HEK293 (cell line): ENCODE results near the gene ARHGEF5.

Experiments
- CTCF ChIA-PET: fragments of 350-600 bp; formaldehyde crosslinking; extraction: SDS; loops from one replicate; lab custom pipeline; 2021; ENCODE audit warnings: antibody characterized with exemption; lab: Yijun Ruan, JAX
- POLR2A ChIA-PET: fragments of 300-600 bp; formaldehyde crosslinking; extraction: SDS; loops from one replicate; lab custom pipeline; 2020; ENCODE audit warnings: antibody characterized with exemption, inconsistent platforms; lab: Yijun Ruan, JAX
- H3K27ac ChIP-seq: fragments of 200-500 bp; sonication (Bioruptor generic); 2 replicates; pipeline ENCODE4 v1.5.1; 2014; ENCODE audit warnings: low read depth, low read length, control low read depth, inconsistent platforms; ENCODE audit errors: extremely low read depth
- H3K36me3 ChIP-seq, 2 experiments: fragments of 200-500 bp in 1 of 2; sonication (Bioruptor generic) in 1 of 2; 1 replicate in 1 of 2; 2 replicates in 1 of 2; pipeline ENCODE4 v1.5.1; 2014 to 2017; ENCODE audit warnings: inconsistent platforms in 2 of 2, low read length in 2 of 2; ENCODE audit not compliant: control insufficient read depth in 2 of 2, insufficient read depth in 1 of 2
- H3K4me1 ChIP-seq: fragments of 200-500 bp; sonication (Bioruptor generic); 2 replicates; pipeline ENCODE4 v1.5.1; 2014; ENCODE audit warnings: mild to moderate bottlenecking, low read length, inconsistent platforms; ENCODE audit not compliant: control insufficient read depth, insufficient read depth
- H3K4me3 ChIP-seq: 2 replicates; pipeline ENCODE4 v1.5.1; 2011; ENCODE audit warnings: low read depth, mild to moderate bottlenecking, control low read depth, low read length, moderate library complexity
- H3K9me3 ChIP-seq: fragments of 200-500 bp; sonication (Bioruptor generic); 2 replicates; pipeline ENCODE4 v1.5.1; 2014; ENCODE audit warnings: low read depth, low read length, inconsistent platforms; ENCODE audit not compliant: control insufficient read depth, insufficient read depth
- GLI2 ChIP-seq: fragments of 450-650 bp; formaldehyde crosslinking; IDR thresholded peaks from 2 replicates; pipeline ENCODE4; 2017; ENCODE audit warnings: missing biosample characterization, missing genetic modification characterization, low read depth, borderline replicate concordance
- GLI4 ChIP-seq: fragments of 450-650 bp; formaldehyde crosslinking; IDR thresholded peaks from 2 replicates; pipeline ENCODE4 v1.5.1; 2016; ENCODE audit warnings: missing biosample characterization, missing genetic modification characterization
- HOXC10 ChIP-seq: sonication (generic); formaldehyde crosslinking; IDR thresholded peaks from 2 replicates; pipeline ENCODE4 v1.8.1; 2023; ENCODE audit warnings: mild to moderate bottlenecking, missing genetic modification reagents
- KLF10 ChIP-seq: fragments of 450-650 bp; IDR thresholded peaks from 2 replicates; pipeline ENCODE4 v1.5.1; 2018; ENCODE audit warnings: missing biosample characterization, mild to moderate bottlenecking, missing genetic modification characterization
- KLF16 ChIP-seq: fragments of 450-650 bp; formaldehyde crosslinking; IDR thresholded peaks from 2 replicates; pipeline ENCODE4 v1.5.1; 2017; ENCODE audit warnings: missing biosample characterization, missing genetic modification characterization
- MZF1 ChIP-seq: fragments of 450-650 bp; formaldehyde crosslinking; IDR thresholded peaks from 2 replicates; pipeline ENCODE4 v1.5.1; 2017; ENCODE audit warnings: missing biosample characterization, missing genetic modification characterization, borderline replicate concordance
- ZBTB21 ChIP-seq: fragments of 450-650 bp; formaldehyde crosslinking; IDR thresholded peaks from 2 replicates; pipeline ENCODE4 v1.5.1; 2017; ENCODE audit warnings: missing biosample characterization, missing genetic modification characterization
- ZNF133 ChIP-seq: fragments of 450-650 bp; formaldehyde crosslinking; IDR thresholded peaks from 2 replicates; pipeline ENCODE4 v1.5.1; 2016; ENCODE audit warnings: missing biosample characterization, missing genetic modification characterization
- ZNF335 ChIP-seq: fragments of 450-650 bp; formaldehyde crosslinking; conservative IDR thresholded peaks from 2 replicates; pipeline ENCODE4 v1.5.1; 2016; ENCODE audit warnings: missing biosample characterization, missing genetic modification characterization
- ZNF362 ChIP-seq: fragments of 450-650 bp; formaldehyde crosslinking; IDR thresholded peaks from 2 replicates; pipeline ENCODE4 v1.5.1; 2016; ENCODE audit warnings: missing biosample characterization, missing genetic modification characterization
- ZNF366 ChIP-seq: fragments of 450-650 bp; formaldehyde crosslinking; conservative IDR thresholded peaks from 2 replicates; pipeline ENCODE4 v1.5.1; 2016; ENCODE audit warnings: missing biosample characterization, missing genetic modification characterization
- ZNF391 ChIP-seq: fragments of 450-650 bp; formaldehyde crosslinking; IDR thresholded peaks from 2 replicates; pipeline ENCODE4 v1.5.1; 2016; ENCODE audit warnings: low read depth, missing biosample characterization, missing genetic modification characterization, borderline replicate concordance
- ZNF394 ChIP-seq: fragments of 450-650 bp; formaldehyde crosslinking; IDR thresholded peaks from 2 replicates; pipeline ENCODE4 v1.5.1; 2016; ENCODE audit warnings: missing biosample characterization, missing genetic modification characterization, mild to moderate bottlenecking, moderate library complexity, borderline replicate concordance
- ZNF433 ChIP-seq: fragments of 450-650 bp; formaldehyde crosslinking; IDR thresholded peaks from 2 replicates; pipeline ENCODE4 v1.5.1; 2016; ENCODE audit warnings: missing biosample characterization, missing genetic modification characterization, low read depth
- ZNF529 ChIP-seq: fragments of 450-650 bp; formaldehyde crosslinking; IDR thresholded peaks from 2 replicates; pipeline ENCODE4 v1.5.1; 2017; ENCODE audit warnings: missing genetic modification characterization, missing biosample characterization; ENCODE audit not compliant: insufficient replicate concordance
- ZNF561 ChIP-seq: fragments of 450-650 bp; IDR thresholded peaks from 2 replicates; pipeline ENCODE4 v1.5.1; 2018; ENCODE audit warnings: missing biosample characterization, missing genetic modification characterization, borderline replicate concordance
- ZNF580 ChIP-seq: fragments of 450-650 bp; formaldehyde crosslinking; IDR thresholded peaks from 2 replicates; pipeline ENCODE4 v1.5.1; 2016; ENCODE audit warnings: missing biosample characterization, missing genetic modification characterization
- ZNF626 ChIP-seq: fragments of 450-650 bp; sonication (Bioruptor Pico); formaldehyde crosslinking; IDR thresholded peaks from 2 replicates; pipeline ENCODE4 v1.5.1; 2018; ENCODE audit warnings: missing biosample characterization, missing genetic modification characterization, inconsistent platforms
- ZNF664 ChIP-seq: fragments of 450-650 bp; formaldehyde crosslinking; IDR thresholded peaks from 2 replicates; pipeline ENCODE4 v1.5.1; 2016; ENCODE audit warnings: missing biosample characterization, missing genetic modification characterization
- ZNF76 ChIP-seq: fragments of 450-650 bp; formaldehyde crosslinking; IDR thresholded peaks from 2 replicates; pipeline ENCODE4; 2016; ENCODE audit warnings: low read depth, missing biosample characterization, missing genetic modification characterization, borderline replicate concordance
- ZNF776 ChIP-seq: fragments of 450-650 bp; formaldehyde crosslinking; IDR thresholded peaks from 2 replicates; pipeline ENCODE4 v1.5.0; 2017; ENCODE audit warnings: missing biosample characterization, missing genetic modification characterization, borderline replicate concordance
- ZNF791 ChIP-seq: fragments of 450-650 bp; formaldehyde crosslinking; IDR thresholded peaks from 2 replicates; pipeline ENCODE4 v1.5.1; 2016; ENCODE audit warnings: missing biosample characterization, missing genetic modification characterization
- ZNF837 ChIP-seq: fragments of 450-650 bp; formaldehyde crosslinking; IDR thresholded peaks from 2 replicates; pipeline ENCODE4 v1.5.1; 2016; ENCODE audit warnings: missing biosample characterization, missing genetic modification characterization
- TF ChIP-seq, protein P1 (sequence below): fragments of 450-650 bp; formaldehyde crosslinking; IDR thresholded peaks from 2 replicates; pipeline ENCODE4 v1.5.1; 2016; ENCODE audit warnings: missing biosample characterization, missing genetic modification characterization
- TF ChIP-seq, protein P2 (sequence below): fragments of 450-650 bp; formaldehyde crosslinking; IDR thresholded peaks from 2 replicates; pipeline ENCODE4 v1.5.1; 2017; ENCODE audit warnings: missing biosample characterization, missing genetic modification characterization

The ARHGEF5 gene

GRCh38 chr7:144404946-144405345 lies 49.7 kb downstream of the ARHGEF5 start:
- TF ChIP-seq ZBTB21 (no peak), HOXC10 (CRISPR knock-in tag) (no peak), ZNF529 (tag by site-specific recombination) (no peak), ZNF837 (tag by site-specific recombination) (no peak), ZNF362 (tag by site-specific recombination) (no peak), ZNF776 (no peak)
- Histone ChIP-seq H3K9me3 (no peaks in the 10 kb centered on the region), H3K27ac (no peak overlapping the region), H3K4me1 (no peaks in the 10 kb centered on the region), H3K4me3 (no peak overlapping the region), H3K36me3 (no peaks in the 10 kb centered on the region)
- POLR2A ChIA-PET = no interaction called here
- CTCF ChIA-PET = interaction anchor here (0.6 kb wide), 1 partner anchor 18 kb away, joined by 3 read pairs; no protein-coding TSS in a partner anchor

GRCh38 chr7:144407266-144407931 lies 52.2 kb downstream of the ARHGEF5 start:
- ChIA-PET POLR2A (no interaction called here), CTCF (no interaction called here)
- TF ChIP-seq GLI4 (tag by site-specific recombination) = no peak
- no peak for TF ChIP-seq KLF10 (tag by site-specific recombination)
- no peak for TF ChIP-seq MZF1 (tag by site-specific recombination)
- no peak for TF ChIP-seq ZNF626 (tag by site-specific recombination)
- TF ChIP-seq ZNF664 (tag by site-specific recombination) = no peak
- no peak for TF ChIP-seq ZNF391 (tag by site-specific recombination)
- no peak for TF ChIP-seq KLF16
- TF ChIP-seq ZNF791 (tag by site-specific recombination) = no peak
- TF ChIP-seq, protein P1, sequence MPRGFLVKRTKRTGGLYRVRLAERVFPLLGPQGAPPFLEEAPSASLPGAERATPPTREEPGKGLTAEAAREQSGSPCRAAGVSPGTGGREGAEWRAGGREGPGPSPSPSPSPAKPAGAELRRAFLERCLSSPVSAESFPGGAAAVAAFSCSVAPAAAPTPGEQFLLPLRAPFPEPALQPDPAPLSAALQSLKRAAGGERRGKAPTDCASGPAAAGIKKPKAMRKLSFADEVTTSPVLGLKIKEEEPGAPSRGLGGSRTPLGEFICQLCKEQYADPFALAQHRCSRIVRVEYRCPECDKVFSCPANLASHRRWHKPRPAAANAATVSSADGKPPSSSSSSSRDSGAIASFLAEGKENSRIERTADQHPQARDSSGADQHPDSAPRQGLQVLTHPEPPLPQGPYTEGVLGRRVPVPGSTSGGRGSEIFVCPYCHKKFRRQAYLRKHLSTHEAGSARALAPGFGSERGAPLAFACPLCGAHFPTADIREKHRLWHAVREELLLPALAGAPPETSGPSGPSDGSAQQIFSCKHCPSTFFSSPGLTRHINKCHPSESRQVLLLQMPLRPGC (tag by site-specific recombination) = no peak
- no peak for TF ChIP-seq ZNF561 (tag by site-specific recombination)
- Histone ChIP-seq H3K4me3 (no peak overlapping the region), H3K36me3 (no peaks in the 10 kb centered on the region), H3K27ac (no peak overlapping the region), H3K9me3 (no peaks in the 10 kb centered on the region), H3K4me1 (no peaks in the 10 kb centered on the region)

- no peaks in the 10 kb centered on the region for H3K4me1 ChIP-seq
- TF ChIP-seq ZNF76 (tag by site-specific recombination) (no peak), ZNF335 (tag by site-specific recombination) (peak; percentile 4), GLI2 (no peak), ZNF394 (tag by site-specific recombination) (no peak), ZNF133 (no peak), ZNF791 (tag by site-specific recombination) (no peak), GLI4 (tag by site-specific recombination) (no peak), ZNF580 (tag by site-specific recombination) (no peak), ZNF366 (tag by site-specific recombination) (no peak), ZNF433 (tag by site-specific recombination) (no peak)
- TF ChIP-seq, protein P2, sequence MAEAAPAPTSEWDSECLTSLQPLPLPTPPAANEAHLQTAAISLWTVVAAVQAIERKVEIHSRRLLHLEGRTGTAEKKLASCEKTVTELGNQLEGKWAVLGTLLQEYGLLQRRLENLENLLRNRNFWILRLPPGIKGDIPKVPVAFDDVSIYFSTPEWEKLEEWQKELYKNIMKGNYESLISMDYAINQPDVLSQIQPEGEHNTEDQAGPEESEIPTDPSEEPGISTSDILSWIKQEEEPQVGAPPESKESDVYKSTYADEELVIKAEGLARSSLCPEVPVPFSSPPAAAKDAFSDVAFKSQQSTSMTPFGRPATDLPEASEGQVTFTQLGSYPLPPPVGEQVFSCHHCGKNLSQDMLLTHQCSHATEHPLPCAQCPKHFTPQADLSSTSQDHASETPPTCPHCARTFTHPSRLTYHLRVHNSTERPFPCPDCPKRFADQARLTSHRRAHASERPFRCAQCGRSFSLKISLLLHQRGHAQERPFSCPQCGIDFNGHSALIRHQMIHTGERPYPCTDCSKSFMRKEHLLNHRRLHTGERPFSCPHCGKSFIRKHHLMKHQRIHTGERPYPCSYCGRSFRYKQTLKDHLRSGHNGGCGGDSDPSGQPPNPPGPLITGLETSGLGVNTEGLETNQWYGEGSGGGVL = peak; percentile 25; the same call in 1 of the 2 replicates
- H3K4me3 ChIP-seq = no peak overlapping the region
- ChIA-PET POLR2A (no interaction called here), CTCF (no interaction called here)
- H3K27ac ChIP-seq = no peak overlapping the region
- H3K36me3 ChIP-seq = no peaks in the 10 kb centered on the region
- no peaks in the 10 kb centered on the region for H3K9me3 ChIP-seq
Measured at GRCh38 chr7:144408121-144408520, 52.9 kb downstream of the ARHGEF5 start.
